MCF 10A (cell line): ENCODE data around the gene TMEM247. TPM values are rescaled to one million over a fixed set of nuclear protein-coding genes. Genes with fewer than 3 reads are reported as not detected.

Experiments used
- BruUV-seq: library from RNA; stranded (reverse); fragments of 400-500 nt; replicated peaks from 2 replicates; lab custom pipeline; 2021; lab: Mats Ljungman, UMichigan
- CTCF ChIA-PET: fragments of 300-600 bp; sonication (Branson Sonifier 250); formaldehyde crosslinking; extraction: SDS; loops from one replicate; lab custom pipeline; 2021; ENCODE audit warnings: antibody characterized with exemption, inconsistent platforms; lab: Yijun Ruan, JAX
- POLR2A ChIA-PET: fragments of 300-600, 350-650 bp; sonication (Branson Sonifier 250); formaldehyde crosslinking; extraction: SDS; loops from one replicate; lab custom pipeline; 2020; ENCODE audit warnings: antibody characterized with exemption, inconsistent platforms; lab: Yijun Ruan, JAX
- DNase-seq: peaks from one replicate; pipeline ENCODE4 v3.0.0-alpha.2; 2018; ENCODE audit not compliant: unreplicated experiment
- H3K27ac Mint-ChIP-seq: one replicate; pipeline ENCODE4 v1.8.0; 2022; ENCODE audit warnings: mild to moderate bottlenecking, low read depth, mixed read lengths; ENCODE audit not compliant: unreplicated experiment
- H3K27me3 Mint-ChIP-seq: one replicate; pipeline ENCODE4 v1.8.0; 2022; ENCODE audit warnings: mixed read lengths; ENCODE audit not compliant: insufficient read depth, unreplicated experiment
- H3K36me3 Mint-ChIP-seq: one replicate; pipeline ENCODE4 v1.8.0; 2022; ENCODE audit warnings: mild to moderate bottlenecking, moderate library complexity, mixed read lengths; ENCODE audit not compliant: insufficient read depth, unreplicated experiment
- H3K4me1 Mint-ChIP-seq: one replicate; pipeline ENCODE4 v1.8.0; 2022; ENCODE audit warnings: mixed read lengths; ENCODE audit not compliant: insufficient read depth, unreplicated experiment
- H3K4me3 Mint-ChIP-seq: one replicate; pipeline ENCODE4 v1.8.0; 2022; ENCODE audit warnings: mild to moderate bottlenecking, moderate library complexity, mixed read lengths; ENCODE audit not compliant: unreplicated experiment
- H3K9me3 Mint-ChIP-seq: one replicate; pipeline ENCODE4 v1.8.0; 2022; ENCODE audit warnings: mixed read lengths; ENCODE audit not compliant: unreplicated experiment
- intact Hi-C: fragments of 100-400 bp; cut with micrococcal nuclease; formaldehyde crosslinking; loops from 2 replicates; pipeline ENCODE4 v1.14.1; 2022
- total RNA-seq: library from RNA; stranded (reverse); gene quantifications from 2 replicates; pipeline ENCODE4 v1.2.3, GENCODE V29; 2022
- TF ChIP-seq, protein P1 (sequence below): fragments of 200-600 bp; IDR thresholded peaks from one replicate; pipeline ENCODE4 v1.8.0; 2022; ENCODE audit warnings: antibody characterized with exemption, mild to moderate bottlenecking; ENCODE audit not compliant: unreplicated experiment

The TMEM247 gene
- total RNA-seq, 1 experiment from 2014 or later, result not detected

DNA sequence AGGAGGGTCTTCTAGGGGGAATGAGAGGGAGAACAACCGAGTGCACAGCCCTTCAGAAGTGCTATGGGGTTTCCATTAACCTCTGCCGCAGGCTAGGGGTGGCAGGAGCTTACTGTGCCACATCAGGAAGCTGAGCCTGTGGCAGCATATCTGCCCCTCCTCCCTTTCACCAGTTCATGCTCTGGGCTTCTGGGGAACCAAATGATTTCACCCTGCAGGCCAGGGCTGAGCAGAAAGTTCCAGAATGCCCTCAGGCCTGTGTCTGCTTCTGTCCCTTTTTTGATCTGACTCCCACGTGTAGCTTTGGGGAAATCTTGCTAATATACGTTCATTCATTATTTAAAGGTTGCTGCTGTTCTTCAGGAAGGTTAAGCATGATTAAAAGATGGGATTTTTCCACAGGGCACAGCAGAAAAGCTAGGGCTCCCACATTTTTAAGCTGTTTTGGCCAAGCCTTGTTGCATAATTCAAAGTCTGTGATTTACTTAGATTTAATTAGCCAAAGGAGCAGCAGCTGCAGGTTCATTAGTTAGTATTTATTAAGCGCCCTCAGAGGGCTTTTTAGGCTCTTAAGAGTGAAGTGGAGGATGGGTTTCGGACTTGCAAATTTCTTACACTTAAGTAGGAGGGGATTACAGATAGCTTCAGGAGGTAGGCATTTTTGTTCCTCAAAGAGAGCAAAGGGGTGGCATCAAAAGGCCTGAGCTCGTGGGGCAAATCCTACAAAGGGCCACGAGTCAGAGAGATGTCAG is 10.2 kb downstream of the TMEM247 start:
- H3K36me3 Mint-ChIP-seq, result no peaks in the 10 kb centered on the region
- H3K27ac Mint-ChIP-seq, result no peak overlapping the region
- TF ChIP-seq, protein P1, sequence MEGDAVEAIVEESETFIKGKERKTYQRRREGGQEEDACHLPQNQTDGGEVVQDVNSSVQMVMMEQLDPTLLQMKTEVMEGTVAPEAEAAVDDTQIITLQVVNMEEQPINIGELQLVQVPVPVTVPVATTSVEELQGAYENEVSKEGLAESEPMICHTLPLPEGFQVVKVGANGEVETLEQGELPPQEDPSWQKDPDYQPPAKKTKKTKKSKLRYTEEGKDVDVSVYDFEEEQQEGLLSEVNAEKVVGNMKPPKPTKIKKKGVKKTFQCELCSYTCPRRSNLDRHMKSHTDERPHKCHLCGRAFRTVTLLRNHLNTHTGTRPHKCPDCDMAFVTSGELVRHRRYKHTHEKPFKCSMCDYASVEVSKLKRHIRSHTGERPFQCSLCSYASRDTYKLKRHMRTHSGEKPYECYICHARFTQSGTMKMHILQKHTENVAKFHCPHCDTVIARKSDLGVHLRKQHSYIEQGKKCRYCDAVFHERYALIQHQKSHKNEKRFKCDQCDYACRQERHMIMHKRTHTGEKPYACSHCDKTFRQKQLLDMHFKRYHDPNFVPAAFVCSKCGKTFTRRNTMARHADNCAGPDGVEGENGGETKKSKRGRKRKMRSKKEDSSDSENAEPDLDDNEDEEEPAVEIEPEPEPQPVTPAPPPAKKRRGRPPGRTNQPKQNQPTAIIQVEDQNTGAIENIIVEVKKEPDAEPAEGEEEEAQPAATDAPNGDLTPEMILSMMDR, result no peak
- H3K9me3 Mint-ChIP-seq, result no peaks in the 10 kb centered on the region
- ChIA-PET POLR2A (no interaction called here), CTCF (interaction anchor here (0.6 to 0.7 kb wide), 3 partner anchors 43 to 453 kb away, joined by 4 to 5 read pairs (median 4); no protein-coding TSS in a partner anchor)
- no peak for DNase-seq
- intact Hi-C loops, result no loop called here
- no peak overlapping the region for H3K4me3 Mint-ChIP-seq
- no TSS peak for BruUV-seq
- no peaks in the 10 kb centered on the region for H3K27me3 Mint-ChIP-seq
- H3K4me1 Mint-ChIP-seq, result peaks cover 19% of the 10 kb centered on the region

DNA sequence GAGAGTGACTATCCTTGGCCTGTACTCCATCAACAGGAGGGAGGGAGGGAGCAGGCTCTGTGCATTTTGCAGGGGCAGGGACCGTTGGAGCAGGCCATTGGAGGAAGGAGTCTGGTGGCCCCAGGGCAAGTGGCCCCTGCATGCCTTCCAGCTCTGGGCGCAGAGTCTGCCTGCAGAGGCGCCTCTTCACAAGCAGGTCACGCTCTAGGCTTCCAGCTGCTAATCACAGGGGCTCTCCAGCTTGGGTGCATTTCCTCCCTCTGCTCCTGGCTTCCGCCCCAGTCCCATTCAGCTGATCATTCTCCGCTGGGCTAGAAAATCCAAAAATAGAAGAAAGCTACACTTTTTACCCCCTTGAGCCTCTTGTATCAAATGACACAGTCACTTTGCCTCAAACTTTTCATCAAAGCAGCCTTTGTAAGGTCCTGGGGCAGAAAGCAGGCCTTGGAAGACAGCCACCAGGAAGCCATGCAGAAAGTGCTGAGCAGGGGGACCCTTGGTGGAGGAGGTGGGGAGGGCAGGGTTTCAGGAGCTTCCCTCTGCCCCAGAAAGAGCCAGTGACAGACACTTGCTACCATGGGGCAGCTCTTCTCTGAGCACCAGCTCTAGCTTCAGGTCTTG is 11.3 kb downstream of the TMEM247 start:
- ChIA-PET POLR2A (interaction anchor here (1.0 to 1.2 kb wide), 2 partner anchors 11 to 93 kb away, joined by 4 to 5 read pairs; no protein-coding TSS in a partner anchor), CTCF (interaction anchor here (0.6 kb wide), 1 partner anchor 30 kb away, joined by 3 read pairs; no protein-coding TSS in a partner anchor)
- H3K36me3 Mint-ChIP-seq, result no peaks in the 10 kb centered on the region
- peaks cover 19% of the 10 kb centered on the region for H3K4me1 Mint-ChIP-seq
- DNase-seq, result no peak
- intact Hi-C loops, result no loop called here
- H3K27ac Mint-ChIP-seq, result no peak overlapping the region
- H3K9me3 Mint-ChIP-seq, result no peaks in the 10 kb centered on the region
- no peaks in the 10 kb centered on the region for H3K27me3 Mint-ChIP-seq
- TF ChIP-seq, protein P1, result no peak
- no TSS peak for BruUV-seq
- H3K4me3 Mint-ChIP-seq, result no peak overlapping the region

DNA sequence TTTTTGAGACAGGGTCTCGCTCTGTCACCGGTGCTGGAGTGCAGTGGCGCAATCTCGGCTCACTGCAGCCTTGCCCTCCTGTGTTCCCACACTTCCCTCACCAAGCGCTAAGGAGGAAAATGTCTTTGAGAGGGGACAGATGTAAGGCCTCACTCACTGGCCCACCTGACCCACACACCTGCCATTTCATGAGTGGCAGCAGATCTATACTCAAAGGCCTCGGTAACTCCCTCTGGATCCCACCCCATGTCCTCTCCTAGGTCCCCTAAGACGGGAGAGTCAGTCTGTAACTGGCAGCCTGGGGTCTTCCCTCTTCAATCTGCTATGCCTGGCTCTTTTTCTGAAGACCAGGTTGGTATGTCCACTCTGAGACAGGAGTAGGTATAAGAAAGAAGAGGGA is 12.9 kb downstream of the TMEM247 start:
- ChIA-PET CTCF (interaction anchor here (0.6 kb wide), 1 partner anchor 493 kb away, joined by 4 read pairs; no protein-coding TSS in a partner anchor), POLR2A (interaction anchor here (1.1 kb wide), 1 partner anchor 385 kb away, joined by 3 read pairs; no protein-coding TSS in a partner anchor)
- TF ChIP-seq, protein P1, result no peak
- no peaks in the 10 kb centered on the region for H3K9me3 Mint-ChIP-seq
- intact Hi-C loops, result no loop called here
- BruUV-seq, result no TSS peak
- no peak for DNase-seq
- H3K27me3 Mint-ChIP-seq, result no peaks in the 10 kb centered on the region
- H3K4me3 Mint-ChIP-seq, result no peak overlapping the region
- no peak overlapping the region for H3K27ac Mint-ChIP-seq
- H3K4me1 Mint-ChIP-seq, result peaks cover 19% of the 10 kb centered on the region
- no peaks in the 10 kb centered on the region for H3K36me3 Mint-ChIP-seq
